ENCODE data around the gene ELF2.
"Not testable (repeated sequence)": the region's sequence is repeated elsewhere in the genome, so short reads cannot be mapped to it uniquely, and the experiment has no call there.

Gene ELF2

DNA sequence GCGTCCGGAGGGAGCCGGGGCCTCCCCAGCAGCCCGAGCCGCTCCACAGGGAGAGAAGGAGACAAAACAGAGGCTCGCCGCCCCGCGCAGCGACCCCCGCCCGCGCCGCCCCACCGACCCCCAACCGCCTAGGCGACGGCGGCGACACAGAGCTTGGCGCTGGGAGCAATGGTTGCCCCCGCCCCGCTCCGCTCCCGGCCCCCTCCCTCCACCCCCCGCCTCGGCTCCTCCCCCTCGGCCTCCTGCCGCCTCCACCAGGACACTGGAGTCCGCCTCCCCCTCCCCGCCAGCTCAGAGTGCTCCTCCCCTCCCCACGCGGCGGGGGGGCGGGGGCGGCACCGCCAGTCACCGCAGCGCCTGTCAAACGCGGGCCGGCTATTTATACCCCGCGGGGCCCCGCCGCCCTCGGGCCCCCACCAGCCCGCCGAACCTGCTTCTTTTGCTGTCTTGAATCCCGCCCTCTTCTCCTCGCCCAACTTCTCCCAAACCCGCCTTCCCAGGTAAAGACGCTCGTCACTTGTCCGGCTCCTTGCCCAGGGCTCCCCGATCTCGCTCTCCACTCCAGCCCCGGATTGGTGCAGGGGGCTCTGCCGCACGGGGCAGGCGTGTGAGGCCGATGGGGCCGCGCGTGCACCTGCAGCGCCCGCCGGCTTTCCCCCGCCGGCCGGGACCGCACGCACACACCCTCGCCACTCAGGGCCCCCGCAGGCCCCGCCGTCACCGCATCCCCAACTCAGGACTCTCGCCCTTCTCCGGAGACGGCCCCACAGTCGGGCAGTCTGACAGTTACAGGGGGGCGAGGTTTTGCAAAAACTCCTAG is at the start of gene ELF2:
Gene ELF2, minus strand, starts transcription at position 170 of the 820 bp plus-strand sequence. CDS start 39,517 bp downstream, outside the sequence.
- Histone ChIP-seq H3K27ac (peak within 1 kb of the TSS; percentile 90 to 100 (median 98)), H3K4me3 (peak within 1 kb of the TSS; percentile 51 to 98 (median 92))

DNA sequence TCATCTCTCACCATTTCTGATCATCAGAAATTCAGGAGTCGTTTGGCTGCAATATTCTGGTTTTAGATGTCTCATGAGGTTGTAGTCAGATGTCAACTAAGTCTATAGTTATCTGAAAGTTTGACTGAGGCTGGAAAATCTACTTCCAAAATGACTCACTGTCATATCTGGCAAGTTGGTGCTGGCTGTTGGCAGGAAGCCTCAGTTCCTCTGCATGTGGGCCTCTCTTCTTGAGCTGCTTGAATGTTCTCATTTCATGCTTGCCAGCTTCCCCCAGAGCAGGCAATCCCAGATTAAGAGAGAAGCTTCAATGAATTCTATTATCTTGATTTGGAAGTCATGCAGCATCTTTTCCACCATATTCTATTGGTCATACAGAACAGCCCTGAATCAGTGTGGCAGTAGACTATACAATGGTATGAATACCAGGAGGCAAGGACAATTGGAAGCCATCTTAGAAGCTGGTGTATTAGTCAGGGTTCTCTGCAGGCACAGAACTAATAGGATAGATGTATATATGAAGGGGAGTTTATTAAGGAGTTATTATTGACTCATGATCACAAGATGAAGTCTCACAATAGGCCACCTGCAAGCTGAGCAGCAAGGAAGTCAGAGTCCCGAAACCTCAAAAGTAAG is 46.8 kb upstream of the ELF2 start:
- Histone ChIP-seq H3K27ac (no peak overlapping the region), H3K4me3 (no peak overlapping the region)

DNA sequence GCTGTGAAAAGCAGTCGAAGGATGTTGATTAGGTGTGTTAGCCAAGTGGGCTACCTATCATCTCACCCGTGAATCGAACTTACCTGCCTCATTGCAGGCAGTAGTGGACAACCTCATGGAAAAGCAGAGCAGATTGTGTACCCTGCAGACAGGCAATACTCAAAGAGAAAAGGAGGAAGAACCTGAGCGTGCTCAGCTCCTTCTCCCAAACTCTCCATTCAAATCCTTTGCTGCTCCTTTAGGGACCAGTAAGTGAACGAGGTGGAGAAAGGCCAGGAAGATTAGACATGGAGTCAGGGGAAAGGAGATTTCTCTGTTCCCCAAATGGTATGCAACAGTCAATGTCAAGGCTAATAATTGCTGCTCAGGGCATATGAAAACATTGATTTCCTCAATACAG is 45.2 kb upstream of the ELF2 start:
- Histone ChIP-seq H3K4me3 (no peak overlapping the region), H3K27ac (no peak overlapping the region)

DNA sequence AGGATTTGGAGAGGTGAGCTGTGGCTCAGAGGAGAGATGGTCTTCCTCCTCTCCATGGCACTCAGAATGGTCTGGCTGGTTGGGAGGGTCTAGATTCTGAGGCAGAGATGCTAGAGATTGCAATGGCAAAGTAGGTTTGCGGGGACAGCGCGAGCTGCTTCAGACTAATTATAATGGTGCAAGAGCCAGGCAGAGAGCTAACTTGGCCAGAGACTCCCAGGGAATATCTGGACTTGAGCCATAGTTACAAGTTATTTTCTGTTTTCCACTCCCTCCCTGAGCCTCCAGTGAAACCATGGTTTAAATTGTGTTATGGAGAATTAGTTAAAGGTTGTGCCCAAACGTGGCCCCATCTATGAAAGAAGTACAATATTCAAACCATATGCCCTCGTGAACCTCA is 44.7 kb upstream of the ELF2 start:
- no peak overlapping the region for H3K4me3 ChIP-seq
- no peak overlapping the region for H3K27ac ChIP-seq

DNA sequence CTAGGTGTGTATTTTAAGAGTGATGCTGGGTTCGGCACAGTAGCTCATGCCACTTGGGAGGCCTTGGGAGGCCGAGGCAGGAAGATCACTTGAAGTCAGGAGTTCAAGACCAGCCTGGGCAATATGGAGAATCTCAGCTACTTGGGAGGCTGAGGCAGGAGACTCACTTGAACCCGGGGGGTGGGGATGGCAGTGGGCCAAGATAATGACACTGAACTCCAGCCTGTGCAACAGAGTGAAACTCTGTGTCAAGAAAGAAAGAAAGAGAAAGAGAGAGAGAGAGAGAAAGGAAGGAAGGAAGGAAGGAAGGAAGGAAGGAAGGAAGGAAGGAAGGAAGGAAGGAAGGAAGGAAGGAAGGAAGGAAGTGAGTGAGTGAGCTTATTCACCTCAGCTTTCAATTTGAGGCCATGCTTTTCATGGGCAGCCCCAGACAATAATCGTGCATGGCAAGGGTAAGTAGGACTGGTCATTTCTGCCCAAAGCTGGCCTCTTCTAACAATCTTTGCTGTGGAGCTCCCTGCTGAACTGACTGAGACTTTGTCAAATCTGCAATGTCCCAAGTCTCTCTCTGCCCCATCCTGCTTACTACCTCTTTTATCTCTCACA is 42.5 kb upstream of the ELF2 start:
- H3K4me3 ChIP-seq, result no peak overlapping the region
- H3K27ac ChIP-seq, result no peak overlapping the region

DNA sequence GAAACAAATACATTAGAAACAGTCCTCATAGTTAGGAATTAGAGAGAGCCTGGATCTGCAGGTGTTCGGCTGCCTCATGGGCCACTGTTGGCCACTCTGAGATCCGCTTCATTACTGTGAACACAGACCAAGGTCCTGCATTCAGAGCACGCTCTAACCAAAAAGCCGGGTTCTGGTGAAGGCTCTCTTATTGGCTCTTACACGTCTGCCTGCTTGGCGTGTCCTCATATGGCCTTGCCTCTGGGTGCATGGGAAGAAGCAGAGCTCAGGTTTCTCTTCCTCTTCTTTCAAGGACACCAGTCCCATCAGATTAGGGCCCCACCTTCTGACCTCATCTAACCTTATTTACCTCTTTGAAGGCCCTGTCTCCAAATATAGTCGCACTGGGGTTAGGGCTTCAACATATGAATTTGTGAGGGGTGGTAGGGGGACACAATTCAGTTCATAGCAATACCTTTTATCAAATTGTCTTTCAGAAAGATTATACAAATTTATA is 37.1 kb upstream of the ELF2 start:
- peak overlapping the region in 1 of 21 experiments; percentile 55 for H3K27ac ChIP-seq
- H3K4me3 ChIP-seq, result no peak overlapping the region

DNA sequence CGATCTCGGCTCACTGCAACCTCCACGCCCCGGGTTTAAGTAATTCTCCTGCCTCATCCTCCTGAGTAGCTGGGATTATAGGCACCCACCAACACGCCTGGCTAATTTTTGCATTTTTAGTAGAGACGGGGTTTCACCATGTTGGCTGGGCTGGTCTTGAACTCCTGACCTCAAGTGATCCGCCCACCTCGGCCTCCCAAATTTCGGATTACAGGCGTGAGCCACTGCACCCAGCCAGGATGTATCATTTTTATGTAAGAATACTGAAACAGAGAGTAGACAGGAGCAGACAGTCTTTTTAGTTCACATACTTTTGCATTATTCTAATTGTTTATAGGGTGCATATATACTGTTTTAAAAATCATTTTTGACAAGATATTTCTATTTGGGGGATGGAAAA is 36.6 kb upstream of the ELF2 start:
- H3K4me3 ChIP-seq, H3K27ac ChIP-seq: not testable (repeated sequence)

DNA sequence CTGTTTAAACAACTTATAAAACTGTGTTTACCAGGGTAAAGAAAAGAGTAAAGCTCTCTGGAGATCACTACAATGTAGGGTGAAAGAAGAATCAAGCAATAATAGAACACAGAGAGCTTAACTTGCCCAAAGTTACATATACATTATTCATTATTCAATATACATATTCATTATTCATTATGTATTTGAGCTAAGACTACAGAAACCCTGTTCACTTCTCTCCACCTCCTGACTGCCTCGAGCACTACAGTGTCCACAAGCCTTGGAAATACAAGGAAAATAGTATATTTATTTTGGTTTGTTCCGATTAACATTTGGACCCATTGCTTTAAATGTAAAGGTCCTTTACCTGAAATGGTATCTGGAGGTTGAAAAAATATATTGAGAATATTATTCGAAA is 35.9 kb upstream of the ELF2 start:
- Histone ChIP-seq H3K27ac (no peak overlapping the region), H3K4me3 (no peak overlapping the region)

DNA sequence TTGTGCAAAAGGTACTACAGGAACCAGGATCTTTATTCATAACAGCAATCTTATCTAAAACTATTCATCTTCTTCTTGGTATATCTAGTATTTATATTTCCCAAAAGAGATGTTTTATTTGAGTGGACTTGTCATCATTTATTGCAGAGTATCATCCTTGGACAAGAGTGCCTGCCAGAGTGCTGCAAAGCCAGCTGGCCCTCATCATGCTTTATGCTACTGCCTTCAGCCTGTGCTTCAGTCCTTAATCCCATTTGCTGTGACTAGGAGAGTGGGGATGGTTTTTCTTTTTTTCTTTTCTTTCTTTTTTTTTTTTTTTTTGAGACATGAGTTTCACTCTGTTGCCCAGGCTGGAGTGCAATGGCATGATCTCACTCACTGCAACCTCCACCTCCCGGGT is 33.5 kb upstream of the ELF2 start:
- Histone ChIP-seq H3K27ac (no peak overlapping the region), H3K4me3 (no peak overlapping the region)

DNA sequence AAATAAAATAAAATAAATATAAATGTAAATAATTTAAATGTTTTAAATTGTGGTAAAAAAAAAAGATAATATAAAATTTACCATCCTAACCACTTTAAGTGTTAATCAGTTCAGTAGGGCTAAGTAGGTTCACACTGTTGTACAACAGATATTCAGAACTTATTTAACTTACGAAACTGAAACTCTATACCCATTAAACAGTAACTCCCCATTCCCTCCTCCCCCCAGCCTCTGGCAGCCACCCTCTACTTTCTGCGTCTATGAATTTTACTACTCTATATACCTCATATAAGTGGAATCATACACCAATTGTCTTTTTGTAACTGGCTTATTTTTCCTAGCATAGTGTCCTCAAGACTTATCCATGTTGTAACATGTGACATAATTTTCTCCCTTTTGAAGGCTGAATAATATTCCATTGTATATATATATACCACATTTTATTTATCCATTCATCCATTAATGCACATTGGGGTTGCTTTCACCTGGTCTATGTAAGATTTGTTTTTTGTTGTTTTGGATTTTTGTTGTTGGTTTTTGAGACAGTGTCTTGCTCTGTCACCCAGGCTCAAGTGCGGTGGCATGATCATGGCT is 32.5 kb upstream of the ELF2 start:
- Histone ChIP-seq H3K27ac (peak overlapping the region in 1 of 21 experiments; percentile 12), H3K4me3 (no peak overlapping the region)

DNA sequence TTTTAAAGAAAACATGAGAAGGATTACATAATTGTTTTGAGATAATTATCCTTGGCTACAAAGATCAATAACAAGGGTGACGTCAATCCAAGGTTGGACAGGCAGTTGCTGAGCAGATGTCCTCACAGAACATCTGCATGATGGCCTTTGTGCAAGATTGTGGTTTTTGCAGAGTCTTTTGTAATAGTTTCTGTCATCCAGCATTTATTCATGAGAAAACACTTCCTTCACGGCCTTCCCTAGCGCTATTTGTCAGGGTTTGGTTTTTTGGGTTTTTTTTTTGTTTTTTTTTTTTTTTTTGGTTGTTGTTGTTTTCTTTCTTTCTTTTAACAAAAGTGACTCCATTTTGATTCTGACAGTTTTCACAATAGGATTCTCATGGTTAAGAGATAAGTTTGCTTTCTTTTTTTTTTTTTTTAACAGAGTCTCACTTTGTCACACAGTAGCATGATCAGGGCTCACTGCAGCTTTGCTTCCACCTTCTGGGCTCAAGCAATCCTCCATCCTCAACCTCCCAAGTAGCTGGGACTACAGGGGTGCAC is 31.5 kb upstream of the ELF2 start:
- no peak overlapping the region for H3K4me3 ChIP-seq
- H3K27ac ChIP-seq, result peak overlapping the region in 6 of 21 experiments; percentile 12 to 72 (median 24)

DNA sequence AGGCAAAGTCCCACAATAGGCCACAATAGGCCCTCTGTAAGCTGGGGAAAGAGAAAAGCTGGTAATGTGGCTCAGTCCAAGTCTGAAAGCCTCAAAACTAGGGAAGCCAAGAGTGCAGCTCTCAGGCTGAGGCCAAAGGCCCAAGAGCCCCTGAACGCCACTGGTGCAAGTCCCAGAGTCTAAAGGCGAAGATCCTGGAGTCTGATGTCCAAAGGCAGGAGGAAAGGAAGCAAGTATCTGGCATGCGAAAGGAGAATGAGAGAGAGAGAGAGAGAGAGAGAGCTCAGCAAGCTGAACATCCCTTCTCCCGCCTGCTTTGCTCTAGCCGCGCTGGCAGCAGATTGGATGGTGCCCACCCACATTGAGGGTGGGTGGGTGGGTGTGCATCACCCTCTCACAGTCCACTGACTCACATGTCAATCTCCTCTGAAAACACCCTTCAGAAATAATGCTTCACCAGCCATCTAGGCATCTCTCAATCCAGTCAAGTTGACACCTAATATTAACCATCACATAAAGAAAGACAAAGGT is 30.9 kb upstream of the ELF2 start:
- Histone ChIP-seq H3K4me3 (no peak overlapping the region), H3K27ac (peak overlapping the region in 18 of 21 experiments; percentile 12 to 72 (median 38))

DNA sequence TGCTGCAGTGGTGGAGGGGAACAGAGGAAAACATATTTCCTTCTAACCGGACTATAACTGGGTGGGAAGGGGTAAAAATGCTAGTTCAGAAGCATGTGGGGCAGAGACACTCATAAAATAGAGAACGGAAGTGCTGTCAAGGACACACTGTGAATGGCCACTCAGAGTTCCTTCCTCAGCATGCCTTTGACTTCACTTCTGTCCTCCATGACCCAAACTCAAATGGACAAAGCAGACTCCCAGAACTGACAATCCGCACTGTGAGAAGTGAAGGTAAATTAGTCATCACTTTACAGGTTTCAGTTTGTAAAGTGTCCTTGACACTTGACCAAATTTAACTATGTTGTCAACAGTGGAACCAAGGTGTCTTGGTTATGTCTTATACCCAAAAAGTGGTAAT is 30.2 kb upstream of the ELF2 start:
- Histone ChIP-seq H3K27ac (peak overlapping the region in 5 of 21 experiments; percentile 27 to 72 (median 64)), H3K4me3 (no peak overlapping the region)

DNA sequence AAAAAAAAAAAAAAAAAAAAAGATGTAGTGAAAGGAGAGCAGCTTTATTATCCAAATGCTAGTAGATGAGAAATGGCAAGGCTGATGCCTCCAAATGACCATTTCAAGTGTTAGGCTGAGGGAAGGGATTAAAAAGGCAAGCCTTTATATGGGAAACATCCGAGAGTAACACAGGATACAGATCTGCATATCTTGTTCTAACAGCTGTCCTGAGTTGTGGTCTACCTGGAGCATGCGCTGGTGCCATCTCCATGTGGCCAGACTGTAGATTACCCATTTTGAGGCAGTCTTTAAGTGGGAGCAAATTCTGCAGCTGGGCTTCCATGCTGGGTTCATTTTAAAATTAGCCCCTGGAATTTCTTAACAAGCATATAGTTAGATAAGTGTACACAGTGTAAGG is 26.0 kb upstream of the ELF2 start:
- Histone ChIP-seq H3K4me3 (no peak overlapping the region), H3K27ac (no peak overlapping the region)

DNA sequence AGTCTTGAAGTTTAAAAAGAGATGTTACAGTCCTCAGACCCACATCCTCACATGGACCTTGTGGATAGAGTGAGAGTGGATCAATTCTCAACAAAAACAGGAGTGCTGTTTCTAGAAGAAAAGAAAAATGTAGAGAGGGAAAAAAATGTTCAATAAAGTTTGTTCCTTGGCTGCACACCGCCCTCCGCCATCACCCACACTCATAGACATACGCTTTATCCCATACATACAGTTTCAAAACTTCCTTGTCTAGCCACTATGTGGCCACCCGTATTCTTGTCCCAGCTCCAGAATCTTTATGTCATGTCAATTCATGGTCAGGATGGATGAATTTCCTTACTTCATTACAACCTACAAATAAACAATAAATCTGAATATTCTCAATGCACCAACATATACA is 23.5 kb upstream of the ELF2 start:
- Histone ChIP-seq H3K4me3 (no peak overlapping the region), H3K27ac (no peak overlapping the region)

DNA sequence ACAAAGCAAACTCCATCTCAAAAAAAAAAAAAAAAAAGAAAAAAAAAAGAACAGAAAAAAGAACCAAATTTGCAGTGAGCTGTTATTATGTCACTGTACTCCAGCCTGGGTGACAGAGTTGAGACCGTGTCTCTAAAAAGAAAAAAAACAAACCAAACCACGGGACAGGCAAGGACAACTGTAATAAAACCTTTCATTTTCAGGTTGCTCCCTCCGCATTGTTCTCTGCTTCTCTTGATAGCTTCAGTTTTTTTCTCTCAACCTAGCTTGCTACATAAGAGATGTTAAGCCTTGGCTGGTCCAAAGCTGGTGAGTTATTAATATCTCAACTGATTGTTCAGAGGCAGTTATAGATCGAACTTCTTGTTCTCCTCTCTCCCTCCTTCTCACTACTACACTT is 23.1 kb upstream of the ELF2 start:
- no peak overlapping the region for H3K27ac ChIP-seq
- no peak overlapping the region for H3K4me3 ChIP-seq

DNA sequence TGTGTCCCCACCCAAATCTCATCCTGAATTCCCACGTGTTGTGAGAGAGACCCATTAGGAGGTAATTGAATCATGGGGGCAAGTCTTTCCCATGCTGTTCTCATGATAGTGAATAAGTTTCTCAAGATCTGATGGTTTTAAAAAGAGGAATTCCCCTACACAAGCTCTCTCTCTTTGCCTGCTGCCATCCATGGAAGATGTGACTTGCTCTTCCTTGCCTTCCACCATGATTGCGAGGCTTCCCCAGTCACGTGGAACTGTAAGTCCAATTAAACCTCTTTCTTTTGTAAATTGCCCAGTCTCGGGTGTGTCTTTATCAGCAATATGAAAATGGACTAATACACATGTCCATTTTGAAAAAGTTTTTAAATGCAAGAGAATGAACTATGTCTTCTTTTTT is 20.2 kb upstream of the ELF2 start:
- H3K4me3 ChIP-seq, result not testable (repeated sequence)

DNA sequence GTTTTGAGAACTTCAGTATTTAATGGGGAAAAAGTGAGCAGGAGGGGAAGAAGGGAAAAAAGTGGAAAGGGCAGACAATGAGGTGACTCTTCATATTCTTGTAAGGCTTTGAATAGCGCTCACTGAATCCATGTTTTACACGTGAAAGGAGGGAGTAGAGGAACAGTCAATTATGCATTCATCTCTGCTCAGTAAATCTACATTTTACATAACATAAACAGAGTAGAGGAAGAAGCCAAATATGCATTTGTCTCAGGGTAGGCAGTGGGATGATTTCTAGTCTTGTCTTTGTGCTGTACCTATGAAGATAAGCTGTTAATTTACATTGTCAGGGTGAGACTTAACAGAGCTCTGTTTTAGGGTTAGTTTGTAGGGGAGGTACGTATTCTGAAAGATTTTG is 19.4 kb upstream of the ELF2 start:
- no peak overlapping the region for H3K4me3 ChIP-seq
- H3K27ac ChIP-seq, result no peak overlapping the region

More for the DNA sequence above, 20.2 kb upstream of the ELF2 start:
- H3K27ac ChIP-seq, result not testable (repeated sequence)

DNA sequence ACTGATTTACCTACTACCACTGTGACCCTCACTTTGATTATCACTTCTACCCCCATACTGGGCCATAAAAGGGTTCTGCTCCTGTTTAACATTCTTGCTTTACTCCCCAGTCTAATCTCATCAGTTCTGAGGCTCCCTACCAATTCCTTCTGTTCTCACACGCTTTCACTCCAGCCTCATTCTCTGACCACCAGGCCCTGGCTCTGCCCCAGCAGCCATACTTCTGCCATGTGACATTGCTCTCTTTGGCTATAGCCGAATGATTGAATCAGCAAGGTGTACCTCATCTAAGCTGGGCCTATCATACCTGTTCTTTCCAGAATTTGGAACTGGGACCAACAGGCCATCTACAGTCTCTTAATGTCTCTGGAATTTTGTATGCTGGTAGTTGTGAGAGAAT is 14.4 kb upstream of the ELF2 start:
- Histone ChIP-seq H3K27ac (no peak overlapping the region), H3K4me3 (no peak overlapping the region)

DNA sequence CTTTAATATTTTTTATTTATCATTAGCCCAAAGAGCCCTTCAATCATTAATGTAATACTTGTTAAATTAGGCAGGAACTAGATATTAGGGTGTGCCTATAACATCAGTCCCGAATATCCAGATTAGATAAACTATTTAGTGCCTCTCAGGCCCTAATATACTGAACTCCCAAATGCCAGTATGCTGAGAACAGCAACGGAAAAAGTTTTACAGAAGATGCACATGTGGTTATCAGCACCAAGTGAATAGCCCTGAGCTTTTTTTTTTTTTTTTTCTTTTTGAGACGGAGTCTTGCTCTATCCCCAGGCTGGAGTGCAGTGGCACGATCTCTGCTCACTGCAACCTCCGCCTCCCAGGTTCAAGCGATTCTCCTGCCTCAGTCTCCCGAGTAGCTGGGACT is 13.0 kb upstream of the ELF2 start:
- Histone ChIP-seq H3K4me3 (no peak overlapping the region), H3K27ac (no peak overlapping the region)

Data from skin epidermis (tissue), 12 donors.